DMS153 treated with DMSO at 0.1 percent for 48 hours (cell line): ENCODE results near the gene NKIRAS1.
"Not testable (repeated sequence)": the region's sequence is repeated elsewhere in the genome, so short reads cannot be mapped to it uniquely, and the experiment has no call there.

Source experiments
- DNase-seq: peaks from one replicate; lab custom pipeline; 2025; ENCODE audit not compliant: unreplicated experiment; lab: John Stamatoyannopoulos, UW

Gene NKIRAS1

GRCh38 chr3:23940775-23941174, 24.0 kb upstream of the NKIRAS1 start:
- no peak for DNase-seq

- no peak for DNase-seq
Measured at GRCh38 chr3:23938688-23939087, 21.9 kb upstream of the NKIRAS1 start.

- no peak for DNase-seq
Measured at GRCh38 chr3:23937296-23937695, 20.5 kb upstream of the NKIRAS1 start.

- no peak for DNase-seq
Measured at GRCh38 chr3:23934253-23934652, 17.5 kb upstream of the NKIRAS1 start.

GRCh38 chr3:23932571-23932970, 15.8 kb upstream of the NKIRAS1 start:
- DNase-seq = no peak

GRCh38 chr3:23931597-23931996, 14.8 kb upstream of the NKIRAS1 start:
- DNase-seq = no peak

- no peak for DNase-seq
Measured at GRCh38 chr3:23928524-23928923, 11.7 kb upstream of the NKIRAS1 start.

GRCh38 chr3:23926736-23927135, 9.9 kb upstream of the NKIRAS1 start:
- DNase-seq = no peak

GRCh38 chr3:23926246-23926645, 9.5 kb upstream of the NKIRAS1 start:
- no peak for DNase-seq

- DNase-seq = no peak
Measured at GRCh38 chr3:23923786-23924185, 7.0 kb upstream of the NKIRAS1 start.

- DNase-seq = no peak
Measured at GRCh38 chr3:23921052-23921511, 4.3 kb upstream of the NKIRAS1 start.

GRCh38 chr3:23920151-23920655, 3.4 kb upstream of the NKIRAS1 start:
- DNase-seq = no peak

GRCh38 chr3:23919628-23920027, 2.8 kb upstream of the NKIRAS1 start:
- DNase-seq = no peak

GRCh38 chr3:23918331-23918730, 1.5 kb upstream of the NKIRAS1 start:
- DNase-seq = not testable (repeated sequence)

- peak; percentile 8 for DNase-seq
Measured at GRCh38 chr3:23917679-23918303, 1.0 kb upstream of the NKIRAS1 start.

- no peak for DNase-seq
Measured at GRCh38 chr3:23916152-23916885, 471 bp downstream of the NKIRAS1 start.

- DNase-seq = no peak
Measured at GRCh38 chr3:23915537-23916108, 1.2 kb downstream of the NKIRAS1 start.

GRCh38 chr3:23913873-23914743, 2.7 kb downstream of the NKIRAS1 start:
- no peak for DNase-seq

- no peak for DNase-seq
Measured at GRCh38 chr3:23913182-23913581, 3.6 kb downstream of the NKIRAS1 start.

- not testable (repeated sequence) for DNase-seq
Measured at GRCh38 chr3:23912335-23912734, 4.5 kb downstream of the NKIRAS1 start.

GRCh38 chr3:23911397-23911796, 5.4 kb downstream of the NKIRAS1 start:
- DNase-seq = no peak
